ENCODE measurements around the gene NFE2L2.
"Not testable (repeated sequence)": the region's sequence is repeated elsewhere in the genome, so short reads cannot be mapped to it uniquely, and the experiment has no call there.

Gene NFE2L2

GRCh38 chr2:177188482-177189469 lies 75.8 kb downstream of the NFE2L2 start:
- no peak for DNase-seq

GRCh38 chr2:177187631-177188312 lies 76.8 kb downstream of the NFE2L2 start:
- DNase-seq: no peak

- not testable (repeated sequence) for DNase-seq
Observed at GRCh38 chr2:177186038-177186437, 78.5 kb downstream of the NFE2L2 start.

GRCh38 chr2:177184606-177185005 lies 79.9 kb downstream of the NFE2L2 start:
- no peak for DNase-seq

GRCh38 chr2:177183860-177184259 lies 80.7 kb downstream of the NFE2L2 start:
- no peak for DNase-seq
